Thoracic aorta (tissue), 2 donors: Measurements from ENCODE around the gene SNTG2. TPM values are rescaled to one million over a fixed set of nuclear protein-coding genes. Genes with fewer than 3 reads are reported as not detected.

ENCODE experiments used
- ATAC-seq: fragments of 150-250 bp; one replicate; pipeline ENCODE4 v1.8.0; 2017; ENCODE audit warnings: low read depth; ENCODE audit not compliant: insufficient number of reproducible peaks, low FRiP score
- DNase-seq: peaks from one replicate; pipeline ENCODE4 v3.0.0-alpha.2; 2020; ENCODE audit warnings: low spot score
- H3K27ac ChIP-seq, 2 donors: fragments of 200-600 bp; sonication (generic); 1 replicate in 1 of 2; 2 replicates in 1 of 2; pipeline ENCODE4 v1.5.1; 2016; ENCODE audit warnings: mild to moderate bottlenecking in 2 of 2, moderate library complexity in 2 of 2
- H3K27me3 ChIP-seq: fragments of 200-600 bp; sonication (generic); replicated peaks from 2 replicates; pipeline ENCODE4 v1.6.0; 2016; ENCODE audit warnings: mild to moderate bottlenecking; ENCODE audit not compliant: insufficient read depth
- H3K36me3 ChIP-seq: fragments of 200-600 bp; sonication (generic); one replicate; pipeline ENCODE4 v1.5.1; 2016
- H3K4me1 ChIP-seq, 2 donors: fragments of 200-600 bp; sonication (generic); 1 replicate in 1 of 2; 2 replicates in 1 of 2; pipeline versions ENCODE4 v1.5.1 to v1.6.0; 2016; ENCODE audit warnings: low read depth in 2 of 2, mild to moderate bottlenecking in 1 of 2; ENCODE audit not compliant: control insufficient read depth in 1 of 2
- H3K4me3 ChIP-seq: fragments of 200-600 bp; sonication (generic); 2 replicates; pipeline ENCODE4 v1.5.1; 2016; ENCODE audit warnings: mild to moderate bottlenecking
- H3K9me3 ChIP-seq: fragments of 200-600 bp; sonication (generic); 2 replicates; pipeline ENCODE4 v1.5.1; 2016
- CTCF ChIP-seq: fragments of 200-600 bp; sonication (generic); IDR thresholded peaks from one replicate; pipeline ENCODE4 v1.5.1; 2019; ENCODE audit warnings: antibody characterized with exemption
- total RNA-seq, 2 donors: library from RNA; depleted of rRNA; stranded (reverse); fragments of >200 nt; gene quantifications; one replicate each; pipeline versions ENCODE4 v1.1.0 to v1.2.3, GENCODE V29; 2016

The SNTG2 gene
- total RNA-seq, 2 donors from 2014 or later = 8.9 to 18.6 TPM

DNA sequence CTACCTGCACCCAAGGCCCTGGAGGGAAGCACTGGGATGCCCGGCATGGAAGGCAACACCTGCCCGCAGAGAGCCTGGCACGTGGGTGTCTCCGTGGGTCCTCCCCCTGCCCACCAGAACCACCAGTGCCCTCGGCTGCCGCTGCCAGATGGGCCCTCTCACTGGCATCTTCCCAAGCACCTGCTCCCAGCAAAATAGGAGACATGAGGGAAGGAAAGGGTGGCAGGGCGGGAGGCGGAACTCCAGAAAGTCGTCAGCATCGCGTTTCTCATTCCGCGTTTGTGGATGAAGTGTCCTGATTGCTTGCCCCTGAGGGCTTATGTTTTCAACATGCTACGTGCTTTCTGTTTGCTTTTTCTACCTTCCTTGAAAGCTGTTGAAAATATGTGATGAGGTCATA, 8.8 kb upstream of the SNTG2 start:
- no peaks in the 10 kb centered on the region for H3K36me3 ChIP-seq
- no peaks in the 10 kb centered on the region for H3K27me3 ChIP-seq
- no peak for TF ChIP-seq CTCF
- DNase-seq (no peak), ATAC-seq (no peak)
- H3K4me1 ChIP-seq = no peaks in the 10 kb centered on the region
- no peak overlapping the region for H3K27ac ChIP-seq
- H3K4me3 ChIP-seq = no peak overlapping the region
- H3K9me3 ChIP-seq = peaks cover 6% of the 10 kb centered on the region

GRCh38 chr2:942775-943460, 7.7 kb upstream of the SNTG2 start:
- DNase-seq = no peak
- no peaks in the 10 kb centered on the region for H3K4me1 ChIP-seq
- H3K9me3 ChIP-seq = peaks cover 6% of the 10 kb centered on the region
- no peaks in the 10 kb centered on the region for H3K36me3 ChIP-seq
- no peak for ATAC-seq
- H3K4me3 ChIP-seq = no peak overlapping the region
- H3K27me3 ChIP-seq = no peaks in the 10 kb centered on the region
- H3K27ac ChIP-seq = no peak overlapping the region
- TF ChIP-seq CTCF = no peak

DNA sequence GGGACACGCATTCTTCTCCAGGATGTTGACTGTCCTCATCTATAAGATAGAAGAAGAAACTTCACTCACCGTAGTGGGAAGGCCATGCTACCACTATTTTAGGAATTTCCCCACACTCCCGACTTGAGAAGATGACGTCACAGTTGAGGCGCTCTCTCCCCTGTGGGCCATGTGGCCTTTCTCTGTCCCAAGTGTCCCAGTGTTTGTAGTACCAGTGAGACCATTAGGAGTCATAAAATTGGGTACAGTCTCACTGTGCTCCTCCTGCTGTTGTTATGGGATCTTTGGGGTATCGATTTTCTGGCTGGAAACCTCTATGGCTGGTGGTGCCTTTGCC, 7.2 kb upstream of the SNTG2 start:
- peaks cover 6% of the 10 kb centered on the region for H3K9me3 ChIP-seq
- ATAC-seq (no peak), DNase-seq (no peak)
- H3K27ac ChIP-seq = no peak overlapping the region
- no peaks in the 10 kb centered on the region for H3K36me3 ChIP-seq
- no peak overlapping the region for H3K4me3 ChIP-seq
- no peak for TF ChIP-seq CTCF
- H3K4me1 ChIP-seq = no peaks in the 10 kb centered on the region
- H3K27me3 ChIP-seq = no peaks in the 10 kb centered on the region

DNA sequence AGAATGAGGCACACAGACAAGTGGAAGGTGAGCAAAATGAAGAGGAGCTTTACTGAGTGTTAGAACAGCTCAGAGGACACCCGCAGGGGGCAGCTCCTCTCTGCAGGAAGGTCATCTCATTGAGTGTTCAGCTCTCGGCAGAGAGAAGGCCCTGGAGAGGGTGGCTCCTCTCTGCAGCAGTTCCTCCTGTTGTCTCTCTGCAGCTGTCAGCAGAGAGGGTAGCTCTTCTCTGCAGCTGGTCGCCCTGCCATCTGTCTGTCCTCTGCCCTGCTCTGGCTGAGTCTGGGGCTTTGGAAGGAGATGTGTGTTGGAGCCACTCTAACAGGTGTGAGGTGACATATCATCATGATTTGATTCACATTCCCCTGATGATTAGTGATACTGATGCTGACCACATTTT, 6.8 kb upstream of the SNTG2 start:
- H3K9me3 ChIP-seq = peaks cover 6% of the 10 kb centered on the region
- no peaks in the 10 kb centered on the region for H3K4me1 ChIP-seq
- H3K27me3 ChIP-seq = no peaks in the 10 kb centered on the region
- no peak overlapping the region for H3K4me3 ChIP-seq
- no peak overlapping the region for H3K27ac ChIP-seq
- no peaks in the 10 kb centered on the region for H3K36me3 ChIP-seq
- TF ChIP-seq CTCF = no peak
- DNase-seq = no peak
- ATAC-seq = no peak

- H3K4me1 ChIP-seq = peaks cover 0 to 4% of the 10 kb centered on the region in 2 donors
- no peak overlapping the region for H3K4me3 ChIP-seq
- no peak overlapping the region for H3K27ac ChIP-seq
- H3K27me3 ChIP-seq = peaks cover under 1% of the 10 kb centered on the region
- TF ChIP-seq CTCF = no peak
- DNase-seq (no peak), ATAC-seq (no peak)
- H3K36me3 ChIP-seq = no peaks in the 10 kb centered on the region
- peaks cover 6% of the 10 kb centered on the region for H3K9me3 ChIP-seq
These were observed 6.0 kb upstream of the SNTG2 start for GRCh38 chr2:944693-945092.
